ENCODE measurements around the gene EPHB2. TPM values are rescaled to one million over a fixed set of nuclear protein-coding genes. Genes with fewer than 3 reads are reported as not detected.

The EPHB2 gene
- polyA plus RNA-seq, 1 donor from 2014 or later: 22.8 TPM

GRCh38 chr1:22817462-22817861 is 106.8 kb downstream of the EPHB2 start:
- TF ChIP-seq CTCF (IDR thresholded peaks at IDR 0.05; ENCODE audit: poor library complexity, severe bottlenecking) (no peak), MXI1 (conservative IDR thresholded peaks at IDR 0.05; ENCODE audit: poor library complexity, severe bottlenecking) (no peak), EP300 (conservative IDR thresholded peaks at IDR 0.05; ENCODE audit: poor library complexity, severe bottlenecking) (no peak), SMC3 (conservative IDR thresholded peaks at IDR 0.05; ENCODE audit: poor library complexity) (no peak), TAF1 (IDR thresholded peaks at IDR 0.05; ENCODE audit: low read depth) (no peak), REST (IDR thresholded peaks at IDR 0.05; ENCODE audit: borderline replicate concordance) (no peak), POLR2AphosphoS5 (IDR thresholded peaks at IDR 0.05) (no peak), EZH2 (IDR thresholded peaks at IDR 0.05; ENCODE audit: borderline replicate concordance, insufficient read depth, low read length, poor library complexity, severe bottlenecking) (no peak), RAD21 (conservative IDR thresholded peaks at IDR 0.05) (no peak)
- H4K20me1 ChIP-seq (ENCODE audit: insufficient read depth): no peaks in the 10 kb centered on the region
- no peak overlapping the region for H3K4me2 ChIP-seq (ENCODE audit: low read length)
- no peaks in the 10 kb centered on the region for H3K79me2 ChIP-seq (replicated peaks; ENCODE audit: insufficient read depth, low read length)
- no peaks in the 10 kb centered on the region for H3F3A ChIP-seq (ENCODE audit: insufficient read depth, low read length, poor library complexity, severe bottlenecking)
- no peaks in the 10 kb centered on the region for H3K9me2 ChIP-seq (ENCODE audit: insufficient read depth, low read length)
- H2AFZ ChIP-seq (ENCODE audit: low read depth, low read length): no peak overlapping the region
- H3K4me3 ChIP-seq (ENCODE audit: low read length): no peak overlapping the region
- no peak overlapping the region for H3K9ac ChIP-seq (ENCODE audit: low read length)
- H3K27ac ChIP-seq (ENCODE audit: low read length): no peak overlapping the region
- no peaks in the 10 kb centered on the region for H3K36me3 ChIP-seq (ENCODE audit: insufficient read depth, low read length)
- H3K27me3 ChIP-seq (ENCODE audit: insufficient read depth, low read depth, low read length): no peaks in the 10 kb centered on the region
- H3K9me3 ChIP-seq (ENCODE audit: low read length): no peaks in the 10 kb centered on the region

GRCh38 chr1:22818061-22818770 is 107.6 kb downstream of the EPHB2 start:
- H3K79me2 ChIP-seq (replicated peaks; ENCODE audit: insufficient read depth, low read length): no peaks in the 10 kb centered on the region
- H4K20me1 ChIP-seq (ENCODE audit: insufficient read depth): no peaks in the 10 kb centered on the region
- no peak overlapping the region for H2AFZ ChIP-seq (ENCODE audit: low read depth, low read length)
- H3K36me3 ChIP-seq (ENCODE audit: insufficient read depth, low read length): no peaks in the 10 kb centered on the region
- H3K9me3 ChIP-seq (ENCODE audit: low read length): no peaks in the 10 kb centered on the region
- H3K9me2 ChIP-seq (ENCODE audit: insufficient read depth, low read length): no peaks in the 10 kb centered on the region
- no peak overlapping the region for H3K9ac ChIP-seq (ENCODE audit: low read length)
- H3K4me2 ChIP-seq (ENCODE audit: low read length): no peak overlapping the region
- TF ChIP-seq TAF1 (IDR thresholded peaks at IDR 0.05; ENCODE audit: low read depth) (no peak), EP300 (conservative IDR thresholded peaks at IDR 0.05; ENCODE audit: poor library complexity, severe bottlenecking) (no peak), SMC3 (conservative IDR thresholded peaks at IDR 0.05; ENCODE audit: poor library complexity) (no peak), REST (IDR thresholded peaks at IDR 0.05; ENCODE audit: borderline replicate concordance) (no peak), CTCF (IDR thresholded peaks at IDR 0.05; ENCODE audit: poor library complexity, severe bottlenecking) (no peak), RAD21 (conservative IDR thresholded peaks at IDR 0.05) (no peak), EZH2 (IDR thresholded peaks at IDR 0.05; ENCODE audit: borderline replicate concordance, insufficient read depth, low read length, poor library complexity, severe bottlenecking) (no peak), MXI1 (conservative IDR thresholded peaks at IDR 0.05; ENCODE audit: poor library complexity, severe bottlenecking) (no peak), POLR2AphosphoS5 (IDR thresholded peaks at IDR 0.05) (no peak)
- H3K27ac ChIP-seq (ENCODE audit: low read length): no peak overlapping the region
- H3K4me3 ChIP-seq (ENCODE audit: low read length): no peak overlapping the region
- H3K27me3 ChIP-seq (ENCODE audit: insufficient read depth, low read depth, low read length): no peaks in the 10 kb centered on the region
- no peaks in the 10 kb centered on the region for H3F3A ChIP-seq (ENCODE audit: insufficient read depth, low read length, poor library complexity, severe bottlenecking)
